Kidney epithelial cell (primary cell): ENCODE data around the gene DPAGT1. TPM values are rescaled to one million over a fixed set of nuclear protein-coding genes. Genes with fewer than 3 reads are reported as not detected.
"Not testable (repeated sequence)": the region's sequence is repeated elsewhere in the genome, so short reads cannot be mapped to it uniquely, and the experiment has no call there.

ENCODE experiments used
- DNase-seq: peaks from one replicate; pipeline ENCODE4 v3.0.0-alpha.2; 2010; ENCODE audit warnings: low read depth
- H3K27me3 ChIP-seq: 2 replicates; pipeline ENCODE4 v1.6.0; 2011; ENCODE audit warnings: low read length; ENCODE audit not compliant: control insufficient read depth, insufficient read depth
- H3K36me3 ChIP-seq: 2 replicates; pipeline ENCODE4 v1.5.1; 2011; ENCODE audit warnings: low read length; ENCODE audit not compliant: control insufficient read depth, insufficient read depth
- H3K4me3 ChIP-seq: 2 replicates; pipeline ENCODE4 v1.5.1; 2011; ENCODE audit warnings: low read depth, mild to moderate bottlenecking, control low read depth, low read length
- CTCF ChIP-seq: IDR thresholded peaks from 2 replicates; pipeline ENCODE4 v1.5.1; 2011; ENCODE audit warnings: mild to moderate bottlenecking, moderate library complexity, low read length, control low read depth, inconsistent platforms; ENCODE audit not compliant: insufficient read depth, poor library complexity, severe bottlenecking
- total RNA-seq: library from RNA; depleted of rRNA; stranded (reverse); fragments of >200 nt; gene quantifications from 2 replicates; pipeline ENCODE4 v1.2.3, GENCODE V29; 2015

The DPAGT1 gene
- total RNA-seq, 1 donor from 2014 or later = 16.4 TPM

- no peaks in the 10 kb centered on the region for H3K36me3 ChIP-seq
- no peak for DNase-seq
- no peak for TF ChIP-seq CTCF
- H3K27me3 ChIP-seq = peaks cover 24% of the 10 kb centered on the region
- H3K4me3 ChIP-seq = no peak overlapping the region
Measured at GRCh38 chr11:119145551-119145950, 43.9 kb upstream of the DPAGT1 start.

GRCh38 chr11:119144825-119145486 lies 43.3 kb upstream of the DPAGT1 start:
- peak; percentile 45 for DNase-seq
- peak; percentile 75 for TF ChIP-seq CTCF

GRCh38 chr11:119139276-119139675 lies 37.6 kb upstream of the DPAGT1 start:
- H3K27me3 ChIP-seq, H3K4me3 ChIP-seq, H3K36me3 ChIP-seq, DNase-seq: not testable (repeated sequence)

More at GRCh38 chr11:119144825-119145486, 43.3 kb upstream of the DPAGT1 start:
- Histone ChIP-seq H3K36me3 (no peaks in the 10 kb centered on the region), H3K27me3 (peaks cover 20% of the 10 kb centered on the region), H3K4me3 (no peak overlapping the region)

- H3K36me3 ChIP-seq = peaks cover 1% of the 10 kb centered on the region
- H3K27me3 ChIP-seq = no peaks in the 10 kb centered on the region
- no peak for DNase-seq
- no peak overlapping the region for H3K4me3 ChIP-seq
- peak; percentile 77 for TF ChIP-seq CTCF
Measured at GRCh38 chr11:119134389-119134978, 32.8 kb upstream of the DPAGT1 start.

GRCh38 chr11:119130662-119131061 lies 29.0 kb upstream of the DPAGT1 start:
- no peak for TF ChIP-seq CTCF
- Histone ChIP-seq H3K36me3 (peaks cover 1% of the 10 kb centered on the region), H3K27me3 (no peaks in the 10 kb centered on the region), H3K4me3 (no peak overlapping the region)
- DNase-seq = no peak

GRCh38 chr11:119126675-119127268 lies 25.1 kb upstream of the DPAGT1 start:
- no peak for DNase-seq
- no peaks in the 10 kb centered on the region for H3K36me3 ChIP-seq
- TF ChIP-seq CTCF = no peak
- no peaks in the 10 kb centered on the region for H3K27me3 ChIP-seq
- no peak overlapping the region for H3K4me3 ChIP-seq
